IPS-18a (cell line): Measurements from ENCODE around the gene PFKFB3.

Experiments
- H3K27ac ChIP-seq: one replicate; pipeline ENCODE4 v1.5.1; 2013; ENCODE audit warnings: low read length
- H3K27me3 ChIP-seq: one replicate; pipeline ENCODE4 v1.6.1; 2013; ENCODE audit warnings: mild to moderate bottlenecking, low read length; ENCODE audit not compliant: control insufficient read depth, insufficient read depth
- H3K36me3 ChIP-seq: one replicate; pipeline ENCODE4 v1.6.1; 2013; ENCODE audit warnings: low read depth, low read length; ENCODE audit not compliant: control insufficient read depth
- H3K4me1 ChIP-seq: one replicate; pipeline ENCODE4 v1.6.1; 2013; ENCODE audit warnings: low read depth, low read length; ENCODE audit not compliant: control insufficient read depth
- H3K4me3 ChIP-seq: one replicate; pipeline ENCODE4 v1.5.1; 2013; ENCODE audit warnings: low read length
- H3K9ac ChIP-seq: one replicate; pipeline ENCODE4 v1.6.1; 2013; ENCODE audit warnings: mild to moderate bottlenecking, low read length, moderate library complexity
- H3K9me3 ChIP-seq: one replicate; pipeline ENCODE4 v1.6.1; 2013; ENCODE audit warnings: low read depth, low read length; ENCODE audit not compliant: control insufficient read depth

Gene PFKFB3

GRCh38 chr10:6215683-6216484 is 13.2 kb downstream of the PFKFB3 start:
- Histone ChIP-seq H3K4me1 (peaks cover 7% of the 10 kb centered on the region), H3K36me3 (peaks cover 60% of the 10 kb centered on the region), H3K27ac (no peak overlapping the region), H3K4me3 (no peak overlapping the region), H3K9ac (no peak overlapping the region), H3K27me3 (no peaks in the 10 kb centered on the region), H3K9me3 (no peaks in the 10 kb centered on the region)

DNA sequence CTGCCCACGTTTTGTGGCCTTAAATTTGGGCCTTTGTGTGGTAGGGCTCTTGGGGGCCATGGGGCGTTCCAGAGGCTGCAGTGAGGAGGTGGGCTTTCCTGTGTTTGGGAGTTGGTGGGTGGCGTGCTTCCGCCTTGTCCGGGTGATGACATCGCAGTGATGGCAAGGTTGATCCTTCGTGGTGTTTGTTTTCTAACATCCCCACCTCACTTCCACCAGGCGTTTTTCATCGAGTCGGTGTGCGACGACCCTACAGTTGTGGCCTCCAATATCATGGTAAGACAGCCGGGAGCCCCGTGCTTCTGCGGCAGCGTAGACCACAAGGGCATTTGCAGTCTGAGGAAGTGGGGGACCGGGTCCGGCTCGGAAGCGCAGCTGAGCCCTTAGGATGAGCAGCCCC is 14.2 kb downstream of the PFKFB3 start:
- Histone ChIP-seq H3K36me3 (peaks cover 70% of the 10 kb centered on the region), H3K4me1 (no peaks in the 10 kb centered on the region), H3K27ac (no peak overlapping the region), H3K9me3 (no peaks in the 10 kb centered on the region), H3K4me3 (no peak overlapping the region), H3K27me3 (no peaks in the 10 kb centered on the region), H3K9ac (no peak overlapping the region)

- Histone ChIP-seq H3K27ac (no peak overlapping the region), H3K4me1 (no peaks in the 10 kb centered on the region), H3K27me3 (no peaks in the 10 kb centered on the region), H3K9ac (no peak overlapping the region), H3K4me3 (no peak overlapping the region), H3K9me3 (no peaks in the 10 kb centered on the region), H3K36me3 (peaks cover 76% of the 10 kb centered on the region)
Observed at GRCh38 chr10:6217611-6218010, 14.9 kb downstream of the PFKFB3 start.

DNA sequence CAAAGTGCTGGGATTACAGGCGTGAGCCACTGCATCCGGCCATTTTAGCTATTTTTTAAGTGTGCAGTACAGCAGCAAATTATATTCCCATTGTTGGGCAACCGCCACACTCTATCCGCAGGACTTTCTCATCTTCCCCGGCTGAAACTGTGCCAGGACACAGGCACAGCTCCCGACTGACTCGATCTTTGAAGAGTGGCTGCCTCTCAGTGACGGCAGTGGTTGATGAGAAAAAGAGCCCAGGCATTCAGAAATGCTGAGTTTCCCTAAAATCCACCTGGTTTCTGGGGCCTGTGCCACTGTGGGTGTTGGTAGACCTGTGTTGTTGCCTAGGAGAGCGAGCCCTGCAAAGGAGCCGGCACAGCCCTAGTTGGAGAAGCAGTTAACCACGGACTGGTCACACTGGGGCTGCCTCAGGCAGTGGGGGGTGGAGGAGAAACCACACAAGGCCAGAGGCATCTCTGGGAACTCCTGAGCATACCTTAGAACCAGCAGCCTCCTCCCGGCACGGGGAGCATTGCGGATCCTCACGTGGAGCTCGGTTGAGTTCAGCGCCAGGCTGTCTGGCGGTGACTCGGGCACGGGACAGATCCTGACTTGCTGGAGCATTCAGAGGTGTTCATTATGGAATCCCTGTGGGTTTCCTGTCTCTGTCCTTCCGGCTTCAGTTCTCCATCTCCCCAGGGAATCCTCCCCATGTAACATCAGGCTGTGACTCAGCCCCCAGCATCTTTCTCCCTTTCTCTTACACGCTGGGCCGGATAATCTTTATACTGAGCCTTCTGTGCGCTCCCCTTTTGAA is 16.2 kb downstream of the PFKFB3 start:
- peaks cover 83% of the 10 kb centered on the region for H3K36me3 ChIP-seq
- H3K27me3 ChIP-seq = no peaks in the 10 kb centered on the region
- no peak overlapping the region for H3K27ac ChIP-seq
- H3K4me3 ChIP-seq = no peak overlapping the region
- no peaks in the 10 kb centered on the region for H3K4me1 ChIP-seq
- no peak overlapping the region for H3K9ac ChIP-seq
- H3K9me3 ChIP-seq = no peaks in the 10 kb centered on the region

DNA sequence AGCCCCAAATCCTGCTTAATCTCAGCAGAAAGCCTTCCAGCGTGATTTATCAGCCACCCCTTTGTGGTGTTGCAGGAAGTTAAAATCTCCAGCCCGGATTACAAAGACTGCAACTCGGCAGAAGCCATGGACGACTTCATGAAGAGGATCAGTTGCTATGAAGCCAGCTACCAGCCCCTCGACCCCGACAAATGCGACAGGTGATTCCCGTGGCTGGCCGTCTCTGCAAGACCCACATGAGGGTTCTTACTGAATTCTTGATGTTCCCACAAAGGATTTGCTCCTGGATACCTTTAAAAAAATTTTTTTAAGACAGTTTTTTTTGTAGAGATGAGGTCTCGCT is 16.7 kb downstream of the PFKFB3 start:
- no peak overlapping the region for H3K9ac ChIP-seq
- H3K4me3 ChIP-seq = no peak overlapping the region
- H3K27me3 ChIP-seq = no peaks in the 10 kb centered on the region
- H3K4me1 ChIP-seq = no peaks in the 10 kb centered on the region
- H3K9me3 ChIP-seq = no peaks in the 10 kb centered on the region
- peaks cover 84% of the 10 kb centered on the region for H3K36me3 ChIP-seq
- H3K27ac ChIP-seq = no peak overlapping the region

DNA sequence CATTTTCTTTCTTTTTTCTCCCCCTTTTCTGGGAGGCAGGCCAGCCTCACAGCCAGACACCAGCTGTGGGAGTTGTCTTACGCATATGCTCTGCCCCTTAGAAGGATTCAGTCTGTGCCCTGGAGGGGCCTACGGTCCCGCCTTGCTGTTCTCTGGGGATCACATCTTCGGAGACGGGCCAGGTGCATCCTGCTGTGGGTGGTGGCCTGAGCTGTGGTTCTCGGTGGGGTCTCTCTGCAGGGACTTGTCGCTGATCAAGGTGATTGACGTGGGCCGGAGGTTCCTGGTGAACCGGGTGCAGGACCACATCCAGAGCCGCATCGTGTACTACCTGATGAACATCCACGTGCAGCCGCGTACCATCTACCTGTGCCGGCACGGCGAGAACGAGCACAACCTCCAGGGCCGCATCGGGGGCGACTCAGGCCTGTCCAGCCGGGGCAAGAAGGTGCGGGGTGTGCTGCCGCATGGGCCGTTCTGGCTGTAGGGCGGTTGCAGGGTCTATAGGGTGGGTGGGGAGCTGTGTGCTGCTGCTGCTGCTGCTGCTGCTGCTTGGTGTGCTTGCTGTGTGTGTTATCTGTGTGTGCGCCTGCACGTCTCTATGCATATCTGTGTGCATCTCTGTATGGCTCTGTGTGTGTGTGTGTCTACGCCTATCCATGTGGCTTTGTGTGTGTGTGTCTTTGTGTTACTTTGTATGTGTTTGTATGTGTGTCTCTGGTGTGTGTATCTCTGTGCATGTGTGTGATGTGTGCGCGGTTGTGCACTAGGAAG is 17.9 kb downstream of the PFKFB3 start:
- Histone ChIP-seq H3K9me3 (no peaks in the 10 kb centered on the region), H3K27ac (no peak overlapping the region), H3K4me3 (no peak overlapping the region), H3K4me1 (no peaks in the 10 kb centered on the region), H3K27me3 (no peaks in the 10 kb centered on the region), H3K36me3 (peaks cover 88% of the 10 kb centered on the region), H3K9ac (no peak overlapping the region)

DNA sequence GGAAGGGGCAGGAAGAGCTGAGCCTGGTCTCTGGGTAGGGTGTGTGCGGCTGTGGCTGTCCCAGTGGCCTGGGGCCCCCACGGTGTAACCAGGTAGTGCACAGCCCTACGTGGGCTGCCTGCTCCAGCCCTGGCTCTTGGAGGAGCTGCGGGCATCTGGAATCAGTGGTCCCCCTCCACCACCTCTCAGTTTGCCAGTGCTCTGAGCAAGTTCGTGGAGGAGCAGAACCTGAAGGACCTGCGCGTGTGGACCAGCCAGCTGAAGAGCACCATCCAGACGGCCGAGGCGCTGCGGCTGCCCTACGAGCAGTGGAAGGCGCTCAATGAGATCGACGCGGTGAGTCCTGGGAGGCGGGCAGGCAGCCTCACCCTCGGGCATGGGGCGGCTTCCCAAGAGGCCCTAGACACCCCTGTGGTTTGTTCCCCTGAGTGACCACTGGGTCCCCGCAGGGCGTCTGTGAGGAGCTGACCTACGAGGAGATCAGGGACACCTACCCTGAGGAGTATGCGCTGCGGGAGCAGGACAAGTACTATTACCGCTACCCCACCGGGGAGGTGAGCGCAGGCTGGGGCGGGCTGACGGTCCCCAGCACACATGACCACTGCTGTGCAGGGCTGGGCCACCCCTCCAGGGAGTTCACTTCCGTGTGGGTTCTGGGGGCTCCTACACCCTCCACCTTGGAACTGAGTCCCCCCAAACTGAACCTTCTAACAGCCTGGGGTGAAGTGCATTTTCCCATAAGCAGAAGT is 18.6 kb downstream of the PFKFB3 start:
- no peak overlapping the region for H3K9ac ChIP-seq
- H3K4me3 ChIP-seq = no peak overlapping the region
- no peak overlapping the region for H3K27ac ChIP-seq
- no peaks in the 10 kb centered on the region for H3K27me3 ChIP-seq
- H3K9me3 ChIP-seq = no peaks in the 10 kb centered on the region
- peaks cover 90% of the 10 kb centered on the region for H3K36me3 ChIP-seq
- H3K4me1 ChIP-seq = no peaks in the 10 kb centered on the region

GRCh38 chr10:6221971-6222751 is 19.4 kb downstream of the PFKFB3 start:
- H3K9me3 ChIP-seq = no peaks in the 10 kb centered on the region
- H3K27ac ChIP-seq = no peak overlapping the region
- H3K4me1 ChIP-seq = no peaks in the 10 kb centered on the region
- H3K36me3 ChIP-seq = peaks cover 86% of the 10 kb centered on the region
- H3K27me3 ChIP-seq = no peaks in the 10 kb centered on the region
- H3K9ac ChIP-seq = no peak overlapping the region
- H3K4me3 ChIP-seq = no peak overlapping the region

- no peaks in the 10 kb centered on the region for H3K27me3 ChIP-seq
- H3K36me3 ChIP-seq = peaks cover 86% of the 10 kb centered on the region
- no peaks in the 10 kb centered on the region for H3K4me1 ChIP-seq
- no peaks in the 10 kb centered on the region for H3K9me3 ChIP-seq
- no peak overlapping the region for H3K27ac ChIP-seq
- no peak overlapping the region for H3K4me3 ChIP-seq
- H3K9ac ChIP-seq = no peak overlapping the region
Observed at GRCh38 chr10:6222755-6223154, 20.0 kb downstream of the PFKFB3 start.

- Histone ChIP-seq H3K4me1 (no peaks in the 10 kb centered on the region), H3K9ac (no peak overlapping the region), H3K27me3 (no peaks in the 10 kb centered on the region), H3K36me3 (peaks cover 84% of the 10 kb centered on the region), H3K9me3 (no peaks in the 10 kb centered on the region), H3K4me3 (no peak overlapping the region), H3K27ac (no peak overlapping the region)
Observed at GRCh38 chr10:6223981-6224380, 21.2 kb downstream of the PFKFB3 start.
